HepG2 (cell line): ENCODE measurements around the gene HOMEZ. TPM values are rescaled to one million over a fixed set of nuclear protein-coding genes. Genes with fewer than 3 reads are reported as not detected.
A peak's percentile ranks its signal among the peaks of the same experiment; 100 is the strongest.

Experiments used
- ARID3A ChIP-seq: IDR thresholded peaks from 2 replicates; pipeline ENCODE4 v1.6.1; 2012; ENCODE audit warnings: low read depth, low read length, improper control_type of control experiment
- ARID4A ChIP-seq: sonication (generic); formaldehyde crosslinking; IDR thresholded peaks from 2 replicates; pipeline ENCODE4 v1.5.0; 2020; ENCODE audit warnings: mild to moderate bottlenecking, missing genetic modification reagents, borderline replicate concordance
- ARNT2 ChIP-seq: sonication (generic); formaldehyde crosslinking; IDR thresholded peaks from 2 replicates; pipeline ENCODE4 v1.8.0; 2022; ENCODE audit warnings: mild to moderate bottlenecking, low read depth, missing genetic modification reagents, moderate library complexity
- CCAR2 ChIP-seq: fragments of 200-400 bp; formaldehyde crosslinking; optimal IDR thresholded peaks from 2 replicates; pipeline ENCODE3; 2018; ENCODE audit warnings: low read depth, mild to moderate bottlenecking, low read length, moderate library complexity
- CENPX ChIP-seq: sonication (generic); formaldehyde crosslinking; IDR thresholded peaks from 2 replicates; pipeline ENCODE4 v1.9.0; 2021; ENCODE audit warnings: mild to moderate bottlenecking, missing genetic modification reagents, moderate library complexity
- FOXK1 ChIP-seq: sonication (generic); formaldehyde crosslinking; IDR thresholded peaks from 2 replicates; pipeline ENCODE4 v1.4.0; 2020; ENCODE audit warnings: low read depth, missing genetic modification reagents, borderline replicate concordance
- HMG20A ChIP-seq: IDR thresholded peaks from 2 replicates; pipeline ENCODE4 v1.6.1; 2016; ENCODE audit warnings: borderline replicate concordance
- HNF1B ChIP-seq: sonication (generic); formaldehyde crosslinking; IDR thresholded peaks from 2 replicates; pipeline ENCODE4 v1.5.1; 2020; ENCODE audit warnings: mild to moderate bottlenecking, moderate library complexity, missing genetic modification reagents
- NR2F1 ChIP-seq, 2 experiments: fragments of 450-650 bp in 1 of 2; formaldehyde crosslinking in 1 of 2; IDR thresholded peaks; 2 replicates each; pipeline versions ENCODE4 v1.5.0 to v1.6.1; 2016 to 2020; ENCODE audit warnings: mild to moderate bottlenecking in 1 of 2, missing compliant biosample characterization in 1 of 2, missing genetic modification reagents in 1 of 2, moderate library complexity in 1 of 2
- SETDB1 ChIP-seq: sonication (generic); formaldehyde crosslinking; IDR thresholded peaks from 2 replicates; pipeline ENCODE4 v1.5.1; 2020; ENCODE audit warnings: missing genetic modification reagents, mild to moderate bottlenecking, borderline replicate concordance
- SP2 ChIP-seq: sonication (generic); formaldehyde crosslinking; IDR thresholded peaks from 2 replicates; pipeline ENCODE4 v1.5.1; 2020; ENCODE audit warnings: mild to moderate bottlenecking, missing genetic modification reagents
- THAP11 ChIP-seq: IDR thresholded peaks from 2 replicates; pipeline ENCODE4 v1.6.1; 2016; ENCODE audit warnings: missing biosample characterization, missing genetic modification reagents
- THRA ChIP-seq: sonication (generic); formaldehyde crosslinking; IDR thresholded peaks from 2 replicates; pipeline ENCODE4 v1.4.0; 2020; ENCODE audit warnings: missing genetic modification reagents, borderline replicate concordance
- ZFP36L2 ChIP-seq: sonication (generic); formaldehyde crosslinking; IDR thresholded peaks from 2 replicates; pipeline ENCODE4 v1.4.0; 2020; ENCODE audit warnings: missing genetic modification reagents
- ZNF414 ChIP-seq: sonication (generic); formaldehyde crosslinking; IDR thresholded peaks from 2 replicates; pipeline ENCODE4 v1.5.0; 2020; ENCODE audit warnings: missing genetic modification reagents
- ZNF44 ChIP-seq: sonication (generic); formaldehyde crosslinking; IDR thresholded peaks from 2 replicates; pipeline ENCODE4 v1.5.1; 2020; ENCODE audit warnings: mild to moderate bottlenecking, missing genetic modification reagents
- ZNF891 ChIP-seq: sonication (generic); formaldehyde crosslinking; IDR thresholded peaks from 2 replicates; pipeline ENCODE4 v1.5.0; 2020; ENCODE audit warnings: mild to moderate bottlenecking, missing genetic modification reagents
- polyA plus RNA-seq, 8 experiments: library from polyadenylated mRNA; depleted of rRNA in 3 of 8; stranded (reverse) in 7 of 8; unstranded in 1 of 8; fragments of >200 nt; fragmentation: Illumina TruSeq in 4 of 8; extraction: Trizol in 4 of 8; gene quantifications; 2 replicates each; pipeline versions ENCODE4 v1.2.1 to v1.2.3, GENCODE V29; 2011 to 2016; ENCODE audit warnings: low read depth in 4 of 8, missing spikeins in 1 of 8, mixed read lengths in 1 of 8; ENCODE audit not compliant: insufficient read depth in 1 of 8
- total RNA-seq, 5 experiments: library from RNA; depleted of rRNA; stranded (reverse); fragments of >200 nt; fragmentation: Illumina TruSeq; extraction: Trizol; gene quantifications; 2 replicates each; pipeline ENCODE4 v1.2.3, GENCODE V29; 2016; ENCODE audit warnings: low read depth in 1 of 5

The HOMEZ gene
- total and polyA plus RNA-seq, 2 of the 13 experiments (the other 11 are each of a cell fraction or from before 2014, with no cell fraction given): 14.5 to 31.8 TPM

- TF ChIP-seq THRA (CRISPR knock-in tag) (peak; percentile 49; the same call in 1 of the 2 replicates), ARID3A (peak; percentile 83), ZNF44 (CRISPR knock-in tag) (peak; percentile 93), ARID4A (CRISPR knock-in tag) (peak; percentile 30; the same call in 1 of the 2 replicates), HMG20A (CRISPR knock-in tag) (0 out of 2 replicates have a peak, but pooled peaks have one; percentile 12), CCAR2 (no peak), SETDB1 (CRISPR knock-in tag) (peak; percentile 70; the same call in 1 of the 2 replicates), THAP11 (CRISPR knock-in tag) (0 out of 2 replicates have a peak, but pooled peaks have one; percentile 38), FOXK1 (peak; percentile 49; the same call in 1 of the 2 replicates), ZNF414 (CRISPR knock-in tag) (0 out of 2 replicates have a peak, but pooled peaks have one; percentile 54), NR2F1 (CRISPR knock-in tag; IDR thresholded peaks at IDR 0.05) (0 out of 4 replicates have a peak, but pooled peaks of 1 of the 2 experiments have one; percentile 47), ARNT2 (CRISPR knock-in tag) (0 out of 2 replicates have a peak, but pooled peaks have one; percentile 36), ZFP36L2 (CRISPR knock-in tag) (peak; percentile 72; the same call in 1 of the 2 replicates), CENPX (CRISPR knock-in tag) (no peak), HNF1B (0 out of 2 replicates have a peak, but pooled peaks have one; percentile 22), SP2 (CRISPR knock-in tag) (0 out of 2 replicates have a peak, but pooled peaks have one; percentile 7), ZNF891 (no peak)
These were observed 42.2 kb upstream of the HOMEZ start (continued) for GRCh38 chr14:23327947-23328744.
